ENCODE results near the gene AHRR. TPM values are rescaled to one million over a fixed set of nuclear protein-coding genes. Genes with fewer than 3 reads are reported as not detected.

AHRR gene
- total RNA-seq, 1 donor from 2014 or later = 10.5 TPM

DNA sequence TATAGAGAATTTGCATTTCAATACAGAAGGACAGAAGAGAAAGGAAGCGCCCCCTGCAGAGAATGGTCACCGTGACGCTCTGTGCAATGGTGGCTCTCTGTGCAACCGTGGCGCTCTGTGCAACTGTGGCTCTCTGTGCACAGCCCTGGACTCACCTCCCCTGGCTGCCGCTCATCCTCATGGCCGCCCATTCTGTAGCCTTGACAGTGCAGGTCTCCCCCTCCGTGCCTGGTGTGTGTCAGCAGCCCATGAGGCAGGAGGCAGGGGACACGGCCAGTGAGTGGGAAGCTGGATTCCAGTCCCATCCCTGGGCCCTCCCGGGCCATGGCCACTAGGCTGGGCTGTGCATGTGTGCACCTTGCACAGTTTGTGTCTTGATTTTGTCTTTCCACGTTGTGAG is 133.4 kb downstream of the AHRR start:
- Histone ChIP-seq H3K4me2 (ENCODE audit: low read length) (no peak overlapping the region), H3K79me2 (ENCODE audit: insufficient read depth, low read length) (peaks cover 75% of the 10 kb centered on the region), H3K27me3 (ENCODE audit: insufficient read depth, low read length) (no peaks in the 10 kb centered on the region), H4K20me1 (ENCODE audit: insufficient read depth, low read length) (peaks cover 23% of the 10 kb centered on the region), H3K4me1 (ENCODE audit: insufficient read depth, low read length) (peaks cover 16% of the 10 kb centered on the region), H3K36me3 (ENCODE audit: insufficient read depth, low read length) (peaks cover 33% of the 10 kb centered on the region), H2AFZ (ENCODE audit: low read depth, low read length) (no peak overlapping the region), H3K4me3 (ENCODE audit: insufficient read depth, low read depth, low read length) (no peak overlapping the region), H3K9me3 (ENCODE audit: insufficient read depth, low read depth, low read length) (no peaks in the 10 kb centered on the region), H3K27ac (ENCODE audit: low read depth, low read length) (no peak overlapping the region), H3K9ac (ENCODE audit: low read length) (no peak overlapping the region)
- no peak for FAIRE-seq
- Mint-ChIP-seq H3K27me3 (ENCODE audit: low read depth, unreplicated experiment) (no peaks in the 10 kb centered on the region), H3K36me3 (ENCODE audit: low read depth, unreplicated experiment) (peaks cover 49% of the 10 kb centered on the region), H3K4me1 (ENCODE audit: low read depth, unreplicated experiment) (peaks cover 13% of the 10 kb centered on the region), H3K27ac (ENCODE audit: unreplicated experiment) (no peak overlapping the region), H3K9me3 (ENCODE audit: unreplicated experiment) (peaks cover 5% of the 10 kb centered on the region), H3K4me3 (ENCODE audit: unreplicated experiment) (no peak overlapping the region)
- DNase-seq (ENCODE audit: low read depth) = no peak
- no peak for TF ChIP-seq CTCF (IDR thresholded peaks at IDR 0.05; ENCODE audit: insufficient read depth, low read depth, low read length)
- no peak for TF ChIP-seq EZH2 (IDR thresholded peaks at IDR 0.05; ENCODE audit: insufficient read depth, low read length)

GRCh38 chr5:455806-456205 is 134.3 kb downstream of the AHRR start:
- peaks cover 16% of the 10 kb centered on the region for H3K4me1 ChIP-seq (ENCODE audit: insufficient read depth, low read length)
- no peaks in the 10 kb centered on the region for H3K27me3 Mint-ChIP-seq (ENCODE audit: low read depth, unreplicated experiment)
- peaks cover 23% of the 10 kb centered on the region for H4K20me1 ChIP-seq (ENCODE audit: insufficient read depth, low read length)
- no peaks in the 10 kb centered on the region for H3K27me3 ChIP-seq (ENCODE audit: insufficient read depth, low read length)
- FAIRE-seq (no peak), DNase-seq (ENCODE audit: low read depth) (no peak)
- peaks cover 5% of the 10 kb centered on the region for H3K9me3 Mint-ChIP-seq (ENCODE audit: unreplicated experiment)
- TF ChIP-seq EZH2 (IDR thresholded peaks at IDR 0.05; ENCODE audit: insufficient read depth, low read length) = no peak
- no peak for TF ChIP-seq CTCF (IDR thresholded peaks at IDR 0.05; ENCODE audit: insufficient read depth, low read depth, low read length)
- H3K4me1 Mint-ChIP-seq (ENCODE audit: low read depth, unreplicated experiment) = peaks cover 13% of the 10 kb centered on the region
- H3K4me2 ChIP-seq (ENCODE audit: low read length) = no peak overlapping the region
- peaks cover 79% of the 10 kb centered on the region for H3K79me2 ChIP-seq (ENCODE audit: insufficient read depth, low read length)
- no peak overlapping the region for H2AFZ ChIP-seq (ENCODE audit: low read depth, low read length)
- H3K9me3 ChIP-seq (ENCODE audit: insufficient read depth, low read depth, low read length) = no peaks in the 10 kb centered on the region
- H3K9ac ChIP-seq (ENCODE audit: low read length) = no peak overlapping the region
- no peak overlapping the region for H3K4me3 Mint-ChIP-seq (ENCODE audit: unreplicated experiment)
- no peak overlapping the region for H3K27ac ChIP-seq (ENCODE audit: low read depth, low read length)
- no peak overlapping the region for H3K4me3 ChIP-seq (ENCODE audit: insufficient read depth, low read depth, low read length)
- H3K36me3 Mint-ChIP-seq (ENCODE audit: low read depth, unreplicated experiment) = peaks cover 51% of the 10 kb centered on the region
- H3K36me3 ChIP-seq (ENCODE audit: insufficient read depth, low read length) = peaks cover 30% of the 10 kb centered on the region
- no peak overlapping the region for H3K27ac Mint-ChIP-seq (ENCODE audit: unreplicated experiment)

GRCh38 chr5:456351-457194 is 135.1 kb downstream of the AHRR start:
- peaks cover 5% of the 10 kb centered on the region for H3K9me3 Mint-ChIP-seq (ENCODE audit: unreplicated experiment)
- H4K20me1 ChIP-seq (ENCODE audit: insufficient read depth, low read length) = peaks cover 23% of the 10 kb centered on the region
- no peaks in the 10 kb centered on the region for H3K27me3 ChIP-seq (ENCODE audit: insufficient read depth, low read length)
- no peaks in the 10 kb centered on the region for H3K9me3 ChIP-seq (ENCODE audit: insufficient read depth, low read depth, low read length)
- peaks cover 31% of the 10 kb centered on the region for H3K36me3 ChIP-seq (ENCODE audit: insufficient read depth, low read length)
- H3K27ac Mint-ChIP-seq (ENCODE audit: unreplicated experiment) = no peak overlapping the region
- H3K4me1 Mint-ChIP-seq (ENCODE audit: low read depth, unreplicated experiment) = peaks cover 13% of the 10 kb centered on the region
- peaks cover 79% of the 10 kb centered on the region for H3K79me2 ChIP-seq (ENCODE audit: insufficient read depth, low read length)
- H3K4me1 ChIP-seq (ENCODE audit: insufficient read depth, low read length) = peaks cover 16% of the 10 kb centered on the region
- TF ChIP-seq EZH2 (IDR thresholded peaks at IDR 0.05; ENCODE audit: insufficient read depth, low read length) (no peak), CTCF (IDR thresholded peaks at IDR 0.05; ENCODE audit: insufficient read depth, low read depth, low read length) (no peak)
- no peaks in the 10 kb centered on the region for H3K27me3 Mint-ChIP-seq (ENCODE audit: low read depth, unreplicated experiment)
- no peak for FAIRE-seq
- DNase-seq (ENCODE audit: low read depth) = peak; percentile 60
- peaks cover 49% of the 10 kb centered on the region for H3K36me3 Mint-ChIP-seq (ENCODE audit: low read depth, unreplicated experiment)
- peak overlapping the region; percentile 22 for H3K4me2 ChIP-seq (ENCODE audit: low read length)
- no peak overlapping the region for H3K4me3 ChIP-seq (ENCODE audit: insufficient read depth, low read depth, low read length)
- H3K27ac ChIP-seq (ENCODE audit: low read depth, low read length) = peak overlapping the region; percentile 50
- H2AFZ ChIP-seq (ENCODE audit: low read depth, low read length) = no peak overlapping the region
- H3K4me3 Mint-ChIP-seq (ENCODE audit: unreplicated experiment) = no peak overlapping the region
- H3K9ac ChIP-seq (ENCODE audit: low read length) = peak overlapping the region; percentile 44
